Measurements from ENCODE around the gene UFSP2.

DNA sequence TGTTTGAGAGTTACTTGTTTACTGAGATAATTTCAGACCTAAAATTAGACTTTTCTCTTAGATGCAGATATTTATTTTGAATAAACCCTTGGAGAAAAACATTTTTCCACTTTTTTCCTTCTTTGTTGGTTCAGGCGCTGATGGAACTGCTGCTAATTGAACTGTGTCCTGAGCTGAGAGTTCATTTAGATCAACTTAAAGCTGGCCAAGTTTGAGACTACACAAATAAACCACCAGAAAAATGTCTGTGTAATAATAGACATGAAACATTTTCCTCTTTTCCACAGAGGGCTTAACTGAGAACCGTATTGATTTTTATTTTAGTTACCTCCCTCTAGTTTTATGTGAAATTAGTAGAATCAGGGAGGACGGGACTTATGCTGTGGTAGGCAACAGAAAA, 62.5 kb downstream of the UFSP2 start:
- TF ChIP-seq, protein P1, sequence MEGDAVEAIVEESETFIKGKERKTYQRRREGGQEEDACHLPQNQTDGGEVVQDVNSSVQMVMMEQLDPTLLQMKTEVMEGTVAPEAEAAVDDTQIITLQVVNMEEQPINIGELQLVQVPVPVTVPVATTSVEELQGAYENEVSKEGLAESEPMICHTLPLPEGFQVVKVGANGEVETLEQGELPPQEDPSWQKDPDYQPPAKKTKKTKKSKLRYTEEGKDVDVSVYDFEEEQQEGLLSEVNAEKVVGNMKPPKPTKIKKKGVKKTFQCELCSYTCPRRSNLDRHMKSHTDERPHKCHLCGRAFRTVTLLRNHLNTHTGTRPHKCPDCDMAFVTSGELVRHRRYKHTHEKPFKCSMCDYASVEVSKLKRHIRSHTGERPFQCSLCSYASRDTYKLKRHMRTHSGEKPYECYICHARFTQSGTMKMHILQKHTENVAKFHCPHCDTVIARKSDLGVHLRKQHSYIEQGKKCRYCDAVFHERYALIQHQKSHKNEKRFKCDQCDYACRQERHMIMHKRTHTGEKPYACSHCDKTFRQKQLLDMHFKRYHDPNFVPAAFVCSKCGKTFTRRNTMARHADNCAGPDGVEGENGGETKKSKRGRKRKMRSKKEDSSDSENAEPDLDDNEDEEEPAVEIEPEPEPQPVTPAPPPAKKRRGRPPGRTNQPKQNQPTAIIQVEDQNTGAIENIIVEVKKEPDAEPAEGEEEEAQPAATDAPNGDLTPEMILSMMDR (IDR thresholded peaks at IDR 0.05), result no peak
- TF ChIP-seq POLR2A (IDR thresholded peaks at IDR 0.05) (no peak), EP300 (IDR thresholded peaks at IDR 0.05) (no peak)
